GM18507 (cell line): ENCODE data around the gene MBTPS2.
"Not testable (repeated sequence)": the region's sequence is repeated elsewhere in the genome, so short reads cannot be mapped to it uniquely, and the experiment has no call there.

Source experiments
- DNase-seq: peaks from one replicate; pipeline ENCODE4 v3.0.0; 2011; ENCODE audit warnings: low read depth; ENCODE audit not compliant: insufficient read length; ENCODE audit errors: extremely low spot score
- FAIRE-seq: peaks from 2 replicates; lab custom pipeline; 2011; peaks lifted over from hg19 to GRCh38; lab: Jason Lieb, UNC

MBTPS2 gene

DNA sequence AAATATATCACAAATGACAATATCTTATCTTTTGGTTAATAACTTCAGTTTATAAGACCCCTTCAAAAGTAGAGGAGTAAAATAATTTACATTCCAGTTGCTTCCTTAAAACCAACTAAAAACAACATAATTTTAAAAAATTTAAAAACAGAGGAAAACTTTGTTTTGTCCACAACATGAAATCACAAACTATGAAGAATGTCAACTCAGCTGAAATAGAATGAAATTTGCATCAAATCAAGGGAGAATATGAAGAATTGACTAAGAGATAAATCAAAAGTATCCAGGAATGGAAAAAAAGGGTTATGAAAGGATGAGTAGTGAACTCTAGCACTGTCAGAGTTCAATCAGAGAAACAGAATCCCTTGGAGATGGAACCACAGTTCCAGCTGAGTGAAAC, 14.2 kb downstream of the MBTPS2 start:
- FAIRE-seq = no peak
- no peak for DNase-seq

DNA sequence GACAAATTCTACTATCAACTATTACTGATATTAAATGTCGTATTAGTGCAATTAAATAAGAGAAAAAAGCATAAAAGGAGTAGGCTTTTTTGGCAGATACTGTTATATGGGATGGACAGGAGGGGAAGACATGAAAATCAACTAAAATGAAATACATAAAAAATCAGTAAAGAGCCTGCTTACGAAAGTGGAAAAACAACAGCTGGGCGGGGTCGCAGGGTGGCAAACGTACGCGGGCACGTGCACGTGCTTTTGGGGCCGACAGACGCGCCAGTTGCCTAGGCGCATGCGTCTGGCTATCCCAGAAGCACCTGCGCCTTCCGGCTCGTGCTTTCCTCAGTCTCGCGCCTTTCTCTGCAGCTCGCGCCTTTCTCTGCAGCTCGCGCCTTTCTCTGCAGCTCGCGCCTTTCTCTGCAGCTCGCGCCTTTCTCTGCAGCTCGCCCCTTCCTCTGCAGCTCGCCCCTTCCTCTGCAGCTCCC, 16.6 kb downstream of the MBTPS2 start, which contains the start of gene YY2:
Gene YY2 (plus strand): TSS at position 51 of the 479 bp plus-strand sequence. CDS start 498 bp downstream, outside the sequence.
- FAIRE-seq = no peak
- no peak for DNase-seq

DNA sequence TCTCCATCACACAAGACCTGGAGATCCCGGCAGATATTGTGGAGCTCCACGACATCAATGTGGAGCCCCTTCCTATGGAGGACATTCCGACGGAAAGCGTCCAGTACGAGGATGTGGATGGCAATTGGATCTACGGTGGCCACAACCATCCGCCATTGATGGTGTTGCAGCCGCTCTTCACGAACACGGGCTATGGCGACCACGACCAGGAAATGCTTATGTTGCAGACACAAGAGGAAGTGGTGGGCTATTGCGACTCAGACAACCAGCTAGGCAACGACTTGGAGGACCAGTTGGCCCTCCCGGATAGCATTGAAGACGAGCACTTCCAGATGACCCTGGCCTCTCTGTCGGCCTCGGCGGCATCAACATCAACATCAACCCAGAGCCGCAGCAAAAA, 17.1 kb downstream of the MBTPS2 start:
- FAIRE-seq (no peak), DNase-seq (no peak)

DNA sequence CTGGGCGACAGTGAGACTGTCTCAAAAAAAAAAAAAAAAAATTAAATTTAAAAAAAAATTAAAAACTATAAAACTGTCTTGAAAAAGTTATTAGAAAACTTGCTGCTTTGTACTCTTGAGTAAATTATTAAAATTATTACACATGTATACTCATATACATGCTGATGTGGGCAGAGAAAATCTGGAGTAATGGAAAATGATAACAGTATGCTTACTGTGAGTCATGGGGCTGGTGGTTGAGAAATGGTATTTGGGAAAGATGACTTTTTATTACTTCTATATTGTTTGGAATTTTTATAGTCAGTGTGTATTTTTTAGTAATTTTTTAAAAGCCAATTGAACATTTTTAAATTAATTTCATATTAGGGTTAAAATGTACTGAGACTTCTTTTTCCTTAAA, 23.8 kb downstream of the MBTPS2 start:
- DNase-seq (no peak), FAIRE-seq (no peak)

DNA sequence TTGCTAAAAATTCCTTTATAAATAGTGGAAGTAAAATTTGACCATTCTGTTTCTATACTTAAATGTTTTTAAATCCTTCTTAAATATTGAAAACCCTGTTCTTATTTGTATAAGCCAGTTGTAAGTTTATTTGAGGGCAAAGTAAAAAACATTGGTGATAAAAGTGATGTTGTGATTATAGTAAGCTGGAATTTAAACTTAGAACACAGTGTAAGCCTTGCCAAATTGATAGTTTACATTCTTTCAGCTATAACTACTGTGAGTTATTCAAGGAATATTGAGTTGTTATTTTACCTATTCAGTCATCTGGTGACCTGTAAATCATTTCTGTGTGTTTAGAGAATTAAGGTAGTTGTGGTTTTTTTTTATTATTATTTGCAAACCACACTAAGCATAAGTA, 26.0 kb downstream of the MBTPS2 start:
- DNase-seq (no peak), FAIRE-seq (no peak)

DNA sequence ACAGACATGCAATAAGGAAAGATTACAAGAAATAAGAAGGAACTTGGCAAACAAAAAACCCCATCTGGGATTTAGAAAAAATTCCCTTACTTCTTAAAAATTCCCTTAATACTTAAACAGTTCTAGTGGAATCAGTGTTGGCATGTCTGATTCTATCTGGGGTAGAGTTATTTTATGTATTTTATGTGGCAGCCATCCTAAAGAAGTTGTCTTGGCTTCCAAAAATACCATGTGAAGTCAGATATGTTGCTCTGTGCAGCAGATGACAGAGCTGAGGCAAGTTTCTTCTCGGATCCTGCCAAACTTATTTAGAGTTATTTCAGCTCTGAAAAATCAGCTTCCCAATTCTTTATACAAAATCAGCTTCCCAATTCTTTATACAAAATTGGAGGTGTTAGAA, 31.1 kb downstream of the MBTPS2 start:
- no peak for FAIRE-seq
- no peak for DNase-seq

DNA sequence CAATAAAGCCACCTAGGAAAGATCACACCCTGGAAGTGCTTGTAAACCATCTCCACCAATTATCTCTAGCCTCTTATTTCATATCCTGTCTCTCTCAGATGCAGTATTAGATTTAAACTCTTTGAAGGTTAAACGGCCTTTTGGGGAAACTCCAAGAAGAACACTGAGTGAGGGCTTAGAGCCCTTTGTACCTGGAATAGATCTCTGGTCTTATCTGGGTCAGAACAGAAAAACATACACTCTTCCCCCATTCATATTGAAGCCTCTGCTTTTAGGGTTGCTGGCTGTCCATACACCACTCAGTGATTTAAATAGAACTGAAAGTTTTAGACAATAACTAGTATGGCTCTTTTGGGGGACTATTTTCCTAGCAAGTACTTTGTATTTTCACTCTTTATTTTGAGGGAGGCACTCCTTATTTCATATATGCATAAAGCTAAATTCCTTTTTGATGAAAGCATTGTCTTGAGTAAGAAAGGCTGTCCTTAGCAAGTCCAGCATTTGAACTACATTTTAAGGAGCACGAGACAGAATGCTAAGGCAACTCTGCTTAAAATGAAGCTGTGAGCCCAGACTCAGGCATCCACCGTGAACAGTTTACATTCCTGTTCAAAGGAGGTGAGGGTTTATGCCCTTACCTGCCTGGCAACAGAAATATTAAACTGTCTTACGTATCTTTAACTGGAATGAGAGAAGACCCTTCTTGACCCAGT, 33.8 kb downstream of the MBTPS2 start:
- peak; percentile 58 for FAIRE-seq
- no peak for DNase-seq

DNA sequence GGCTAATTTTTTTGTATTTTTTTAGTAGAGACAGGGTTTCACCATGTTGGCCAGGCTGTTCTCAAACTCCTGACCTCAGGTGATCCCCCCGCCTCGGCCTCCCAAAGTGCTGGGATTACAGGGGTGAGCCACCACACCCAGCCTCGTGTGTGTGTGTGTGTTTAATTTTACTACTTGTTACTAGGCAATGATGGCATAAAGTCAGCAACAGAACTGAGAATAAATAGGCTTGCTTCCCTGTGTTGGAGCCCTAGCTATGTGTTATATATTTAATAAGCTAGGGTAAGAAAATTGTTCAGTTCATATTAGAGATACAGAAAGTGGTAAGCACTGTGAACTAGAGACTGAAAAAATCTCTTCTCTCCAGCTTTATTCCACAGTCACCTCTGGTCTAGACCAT, 34.8 kb downstream of the MBTPS2 start:
- not testable (repeated sequence) for DNase-seq, FAIRE-seq

DNA sequence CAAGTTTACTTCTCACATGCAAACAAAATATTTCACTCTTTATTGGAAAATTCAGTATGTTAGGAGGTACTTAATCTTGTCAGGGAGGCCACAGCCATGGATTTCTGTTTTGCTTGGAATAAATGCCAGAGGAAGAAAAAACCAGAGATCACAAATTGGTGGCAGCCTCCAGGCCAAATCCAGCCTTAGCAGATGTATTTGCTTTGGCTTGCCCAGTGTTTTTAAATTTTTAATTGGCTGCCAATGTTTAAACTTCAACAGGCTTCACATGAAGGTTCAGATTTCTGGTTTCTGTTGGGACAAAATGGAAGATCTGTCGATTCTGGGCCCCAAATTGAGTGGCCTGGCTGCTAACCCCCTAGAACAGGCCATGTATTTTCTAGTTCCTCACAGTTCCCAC, 35.6 kb downstream of the MBTPS2 start:
- FAIRE-seq (no peak), DNase-seq (no peak)

DNA sequence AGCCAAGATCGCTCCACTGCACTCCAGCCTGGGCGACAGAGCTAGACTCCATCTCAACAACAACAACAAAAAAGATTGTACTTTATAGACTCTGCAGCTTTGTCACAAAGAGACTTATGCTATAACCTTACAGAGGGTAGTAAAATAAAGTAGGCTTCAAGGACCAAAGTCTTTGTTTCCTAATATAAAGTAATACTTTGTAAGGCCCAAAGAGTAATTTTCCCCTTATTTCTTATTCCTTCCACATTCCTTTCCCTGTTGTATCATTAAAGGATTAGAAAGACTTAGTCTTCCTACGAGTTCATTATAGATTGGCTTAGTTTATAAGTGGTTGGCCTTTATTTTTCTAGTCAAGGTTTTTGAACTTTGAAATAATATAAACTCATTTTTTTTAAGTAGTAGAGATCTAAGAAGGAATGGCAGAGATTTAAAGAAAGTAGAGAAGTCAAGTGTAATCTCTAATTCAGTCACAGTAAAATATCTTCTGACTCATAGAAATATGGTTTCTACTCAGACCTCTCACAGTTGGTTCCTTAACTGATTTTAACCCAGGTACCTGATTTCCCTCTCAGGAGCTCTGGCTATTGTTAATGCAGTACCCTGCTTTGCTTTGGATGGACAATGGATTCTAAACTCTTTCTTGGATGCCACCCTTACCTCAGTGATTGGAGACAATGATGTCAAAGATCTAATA, 42.6 kb downstream of the MBTPS2 start:
- FAIRE-seq = no peak
- no peak for DNase-seq

DNA sequence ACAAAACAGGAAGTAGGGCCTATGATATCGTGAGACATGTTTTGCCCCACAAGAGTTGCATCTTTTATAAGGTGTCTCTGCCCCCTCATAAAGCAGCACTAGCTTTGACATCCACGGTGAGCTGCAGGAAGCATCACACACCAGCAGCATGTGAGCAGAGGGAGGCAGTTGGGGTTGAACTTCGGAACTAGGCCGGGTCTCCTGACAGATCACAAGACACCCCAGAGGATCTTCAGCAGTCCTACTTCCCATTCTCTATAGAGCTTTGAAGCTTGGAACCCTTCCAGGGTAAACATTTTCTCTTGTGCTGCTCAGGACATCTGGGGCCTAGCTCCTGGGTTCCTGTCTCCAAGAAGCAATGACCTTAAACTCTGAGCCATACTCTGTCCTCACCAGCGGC, 43.8 kb downstream of the MBTPS2 start:
- DNase-seq = no peak
- no peak for FAIRE-seq

DNA sequence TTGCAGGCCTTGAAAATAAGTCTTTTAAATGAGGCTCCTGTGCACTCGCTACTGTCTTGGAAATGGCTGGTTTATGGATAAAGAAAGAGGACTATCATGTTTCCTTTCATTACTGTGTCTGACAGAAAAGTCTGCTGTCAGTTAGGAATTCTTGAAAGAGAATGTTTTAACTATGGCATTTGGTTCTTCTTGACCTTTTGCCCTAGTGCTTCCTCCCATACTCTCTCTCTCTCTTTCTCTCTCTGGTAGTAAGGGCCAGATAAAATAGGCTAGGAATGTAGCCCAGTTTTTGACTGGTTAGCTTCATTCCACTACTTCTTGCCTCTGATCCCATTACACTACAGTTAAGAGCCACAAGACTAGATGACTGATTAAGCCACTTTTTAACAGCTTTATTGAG, 46.2 kb downstream of the MBTPS2 start:
- FAIRE-seq = no peak
- DNase-seq = no peak

DNA sequence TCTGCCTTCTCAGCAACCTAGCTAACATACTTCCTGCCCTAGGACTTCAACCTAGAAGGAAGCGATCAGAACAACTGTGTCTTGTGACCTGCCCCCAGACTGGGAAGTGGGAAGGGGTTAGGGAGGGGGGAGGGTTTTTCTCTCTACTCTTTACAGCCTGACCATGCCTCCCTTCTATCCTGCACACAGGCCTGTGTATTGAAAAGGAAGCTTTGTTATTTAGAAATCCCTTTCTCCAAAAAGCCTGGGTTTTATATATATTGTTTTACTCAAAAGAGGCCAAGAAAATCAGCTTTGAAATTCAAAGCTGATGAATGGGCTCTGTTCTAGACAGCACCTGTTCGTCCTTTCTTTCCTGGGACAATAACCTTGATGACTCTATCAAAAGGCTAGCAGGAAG, 65.9 kb downstream of the MBTPS2 start:
- no peak for DNase-seq
- FAIRE-seq = no peak

DNA sequence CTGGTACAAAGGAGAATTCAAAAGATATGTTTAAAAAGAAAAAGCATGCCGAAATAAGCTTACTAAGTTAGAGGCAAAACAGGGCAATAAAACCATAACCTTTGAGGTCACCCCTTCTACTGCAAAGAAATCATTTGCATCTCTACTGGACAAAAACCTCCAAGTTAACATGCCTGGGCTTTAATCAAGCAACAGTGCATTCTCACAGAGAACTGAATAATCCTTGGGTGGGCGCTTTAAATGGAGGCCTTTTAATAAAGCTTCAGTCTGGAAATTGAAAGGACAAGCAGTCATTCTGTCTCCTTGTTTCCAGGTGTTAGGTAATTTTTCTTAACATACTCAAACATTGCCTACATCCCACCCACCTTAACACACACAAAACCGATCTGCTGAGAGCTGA, 66.5 kb downstream of the MBTPS2 start:
- FAIRE-seq (no peak), DNase-seq (no peak)

DNA sequence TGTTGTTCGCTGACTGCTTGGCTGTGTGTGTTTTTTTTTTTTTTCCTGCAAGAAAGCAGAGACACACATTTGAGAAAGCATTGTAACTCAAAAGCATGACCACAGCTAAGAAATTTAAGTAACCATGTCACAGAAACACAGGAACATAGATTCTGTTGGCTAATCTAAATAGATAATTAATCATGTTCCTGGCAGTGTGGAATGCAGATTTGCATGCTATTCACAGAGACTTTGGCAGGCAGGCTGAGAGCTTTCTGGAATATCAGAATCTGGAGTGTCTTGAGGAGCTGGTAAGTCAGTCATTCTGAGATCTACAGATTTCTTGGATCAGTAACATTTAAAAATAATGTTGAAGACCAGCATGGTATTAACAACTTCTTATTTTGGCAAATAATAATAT, 67.8 kb downstream of the MBTPS2 start:
- DNase-seq = no peak
- FAIRE-seq = peak; percentile 31

DNA sequence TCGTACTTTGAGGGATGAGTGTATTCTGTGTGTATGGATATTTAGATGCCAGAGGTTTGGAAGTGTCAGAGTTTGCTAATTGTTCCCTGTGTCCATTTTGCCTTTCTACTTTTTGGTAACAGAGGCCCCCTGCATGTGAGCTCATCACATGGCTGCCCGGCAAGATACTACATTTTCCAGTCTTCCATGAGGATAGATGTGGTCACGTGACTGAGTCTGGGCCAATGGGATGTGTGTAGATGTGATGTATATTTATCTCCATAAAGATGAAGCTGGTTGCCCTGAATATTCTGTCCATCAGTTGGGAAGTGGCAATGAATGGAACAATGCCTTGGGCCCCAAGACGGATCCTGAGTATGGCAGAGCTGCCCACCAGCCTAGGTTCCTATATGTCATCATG, 72.1 kb downstream of the MBTPS2 start:
- no peak for DNase-seq
- FAIRE-seq = no peak

DNA sequence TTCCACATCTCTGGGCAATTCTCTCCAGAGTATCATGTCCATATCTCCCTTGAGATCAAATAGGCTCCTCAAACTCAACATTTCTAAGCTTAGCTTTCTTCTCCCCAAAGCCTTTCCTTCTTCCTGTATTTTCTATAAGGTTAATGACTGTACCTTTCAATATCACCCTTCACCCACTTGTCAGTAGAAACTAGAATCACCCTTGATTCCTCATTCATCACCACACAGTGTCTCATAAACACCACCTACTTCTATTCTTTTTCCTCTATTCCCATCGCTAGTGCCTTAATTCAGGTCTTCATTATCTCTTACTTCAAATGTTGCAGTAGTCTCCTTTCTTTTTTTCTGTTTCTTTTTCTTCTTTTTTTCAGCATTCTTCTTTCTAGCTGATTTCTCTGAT, 72.8 kb downstream of the MBTPS2 start:
- FAIRE-seq (no peak), DNase-seq (no peak)

DNA sequence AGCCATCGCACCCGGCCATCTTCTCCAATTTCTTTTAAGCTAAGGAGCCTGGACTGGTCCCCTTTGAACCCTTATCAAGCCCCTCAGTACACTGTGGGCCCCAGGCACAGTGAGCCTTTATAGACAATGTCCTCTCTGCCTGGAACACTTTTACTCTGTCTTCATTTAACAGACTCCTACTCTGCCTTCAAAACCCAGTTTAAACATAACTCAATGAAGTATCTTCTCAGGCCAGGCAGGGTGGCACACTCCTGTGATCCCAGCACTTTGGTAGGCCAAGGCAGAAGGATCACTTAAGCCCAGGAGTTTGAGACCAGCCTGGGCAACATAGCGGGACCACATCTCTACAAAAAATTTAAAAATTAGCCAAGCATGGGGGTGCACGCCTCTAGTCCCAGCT, 73.6 kb downstream of the MBTPS2 start:
- FAIRE-seq (no peak), DNase-seq (no peak)

DNA sequence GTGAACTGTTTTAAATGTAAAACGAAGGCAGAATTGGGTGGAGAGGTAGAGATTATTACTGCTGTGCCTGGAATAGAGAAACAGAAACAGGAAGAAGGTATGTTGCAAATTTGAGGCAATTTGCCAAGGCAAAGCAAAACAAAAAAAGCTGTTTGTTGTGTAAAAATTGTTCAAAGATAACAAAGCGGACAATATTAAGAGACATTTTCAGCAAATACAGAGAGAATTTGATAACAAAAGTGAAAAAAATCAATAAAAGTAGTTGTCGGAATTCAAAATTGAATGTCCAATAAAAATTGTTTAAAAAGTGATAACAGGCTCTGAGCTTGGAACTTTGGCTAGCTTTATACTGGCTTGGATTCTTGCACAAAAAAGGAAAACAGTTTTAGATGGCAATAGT, 86.7 kb downstream of the MBTPS2 start:
- DNase-seq (no peak), FAIRE-seq (peak; percentile 69)

DNA sequence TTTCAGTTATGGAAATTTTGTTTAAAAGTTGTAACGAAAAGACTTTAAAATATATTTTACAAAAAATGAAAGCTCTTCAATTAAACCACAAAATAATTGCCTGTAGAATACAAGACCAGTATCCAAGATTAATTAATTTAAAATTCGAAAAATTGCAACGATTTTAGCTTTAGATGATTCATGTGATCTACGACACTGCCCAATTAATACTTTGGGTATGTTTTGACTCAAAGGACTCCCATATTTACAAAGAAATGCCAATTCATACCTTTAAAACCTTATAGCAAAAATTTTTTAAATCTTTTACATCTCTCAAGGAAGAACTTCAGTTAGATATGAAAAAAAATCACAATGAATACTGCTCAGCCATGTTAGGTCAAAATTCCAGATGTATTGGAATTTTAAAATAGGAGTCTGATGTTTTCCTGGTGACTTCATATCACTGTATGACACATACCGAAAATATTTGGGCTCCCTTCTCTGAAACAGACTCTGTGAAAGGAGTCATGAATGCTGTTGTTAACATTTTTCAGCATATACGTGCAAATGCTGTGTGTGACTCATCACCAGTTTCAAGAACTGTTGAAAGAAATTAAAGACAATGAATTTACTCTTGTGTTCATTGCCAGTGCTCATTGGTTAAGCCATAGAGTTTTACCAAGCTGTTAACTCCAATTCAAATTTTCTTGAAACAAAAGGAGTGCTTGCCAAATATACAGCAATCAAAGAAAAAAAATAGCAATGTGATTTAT, 87.3 kb downstream of the MBTPS2 start:
- FAIRE-seq = peak; percentile 75

More for the DNA sequence above, 87.3 kb downstream of the MBTPS2 start:
- DNase-seq = no peak
